Esophagus (tissue), 2 donors: ENCODE measurements around the gene HYI. TPM values are rescaled to one million over a fixed set of nuclear protein-coding genes. Genes with fewer than 3 reads are reported as not detected.

Experiments used
- H3K27ac ChIP-seq, 2 donors: one replicate each; pipeline ENCODE4 v1.5.1; 2013; ENCODE audit warnings: low read depth in 2 of 2, mild to moderate bottlenecking in 2 of 2, inconsistent platforms in 1 of 2, low read length in 1 of 2, moderate library complexity in 1 of 2
- H3K27me3 ChIP-seq, 2 donors: one replicate each; pipeline ENCODE4 v1.6.1; 2013; ENCODE audit warnings: low read length in 2 of 2, control low read depth in 1 of 2, mild to moderate bottlenecking in 1 of 2; ENCODE audit not compliant: insufficient read depth in 2 of 2, control insufficient read depth in 1 of 2
- H3K36me3 ChIP-seq, 2 donors: one replicate each; pipeline ENCODE4 v1.6.1; 2013; ENCODE audit warnings: low read length in 1 of 2; ENCODE audit not compliant: control insufficient read depth in 2 of 2, insufficient read depth in 2 of 2
- H3K4me1 ChIP-seq, 2 donors: one replicate each; pipeline ENCODE4 v1.6.1; 2013; ENCODE audit warnings: low read length in 1 of 2; ENCODE audit not compliant: control insufficient read depth in 2 of 2, insufficient read depth in 2 of 2
- H3K4me3 ChIP-seq, 2 donors: one replicate each; pipeline ENCODE4 v1.5.1; 2013; ENCODE audit warnings: low read length in 2 of 2, mild to moderate bottlenecking in 2 of 2, low read depth in 1 of 2, moderate library complexity in 1 of 2
- H3K9me3 ChIP-seq, 2 donors: one replicate each; pipeline ENCODE4 v1.6.1; 2013; ENCODE audit warnings: mild to moderate bottlenecking in 2 of 2, low read depth in 1 of 2, low read length in 1 of 2, moderate library complexity in 1 of 2; ENCODE audit not compliant: control insufficient read depth in 2 of 2, insufficient read depth in 1 of 2
- WGBS, 2 donors: extraction: QIAGEN DNeasy Blood & Tissue Kit; methylation state at CpG; one replicate each; pipeline ENCODE4 v1.1.7; 2013; 5-methylcytosine and 5-hydroxymethylcytosine counted together
- polyA plus RNA-seq, 2 donors: library from polyadenylated mRNA; stranded (reverse); fragments of 200-250 nt; gene quantifications; one replicate each; pipeline ENCODE4 v1.2.3, GENCODE V29; 2013
- donor health status: healthy with polysubstance abuse.
- donor health status: Bipolar disorder and iron deficiency.

HYI gene
- polyA plus RNA-seq, 2 donors: 22.8 to 27.4 TPM

GRCh38 chr1:43452789-43453441, 816 bp downstream of the HYI start:
- H3K27ac ChIP-seq: peak overlapping the region; percentile 80 to 84
- H3K4me1 ChIP-seq: peaks cover 0 to 2% of the 10 kb centered on the region in 2 donors
- no peaks in the 10 kb centered on the region for H3K9me3 ChIP-seq
- H3K36me3 ChIP-seq: peaks cover 26 to 34% of the 10 kb centered on the region in 2 donors
- 20 to 22% methylated on average over 10 of the region's 10 CpGs for WGBS, 2 donors
- H3K27me3 ChIP-seq: no peaks in the 10 kb centered on the region
- peak overlapping the region; percentile 53 to 61 for H3K4me3 ChIP-seq

- Histone ChIP-seq H3K4me3 (no peak overlapping the region), H3K27ac (no peak overlapping the region), H3K9me3 (no peaks in the 10 kb centered on the region), H3K4me1 (peaks cover 0 to 2% of the 10 kb centered on the region in 2 donors), H3K36me3 (peaks cover 32 to 43% of the 10 kb centered on the region in 2 donors), H3K27me3 (no peaks in the 10 kb centered on the region)
- 81 to 88% methylated on average over 22 of the region's 22 CpGs for WGBS, 2 donors
These were observed 1.8 kb downstream of the HYI start for GRCh38 chr1:43451701-43452532.

- H3K27ac ChIP-seq: no peak overlapping the region
- peaks cover 36 to 51% of the 10 kb centered on the region in 2 donors for H3K36me3 ChIP-seq
- WGBS, 2 donors: 69 to 71% methylated on average over 12 of the region's 12 CpGs
- H3K4me1 ChIP-seq: peaks cover 0 to 2% of the 10 kb centered on the region in 2 donors
- H3K9me3 ChIP-seq: no peaks in the 10 kb centered on the region
- H3K27me3 ChIP-seq: no peaks in the 10 kb centered on the region
- H3K4me3 ChIP-seq: no peak overlapping the region
These were observed 2.6 kb downstream of the HYI start for GRCh38 chr1:43451157-43451591.

GRCh38 chr1:43450251-43450941, 3.3 kb downstream of the HYI start:
- Histone ChIP-seq H3K36me3 (peaks cover 36 to 59% of the 10 kb centered on the region in 2 donors), H3K27ac (no peak overlapping the region), H3K27me3 (no peaks in the 10 kb centered on the region), H3K4me3 (no peak overlapping the region), H3K4me1 (peaks cover 0 to 2% of the 10 kb centered on the region in 2 donors), H3K9me3 (no peaks in the 10 kb centered on the region)
- WGBS, 2 donors: 87% methylated on average over 10 of the region's 10 CpGs

- Histone ChIP-seq H3K4me1 (no peaks in the 10 kb centered on the region), H3K4me3 (no peak overlapping the region), H3K9me3 (no peaks in the 10 kb centered on the region), H3K36me3 (peaks cover 36 to 60% of the 10 kb centered on the region in 2 donors), H3K27me3 (no peaks in the 10 kb centered on the region), H3K27ac (no peak overlapping the region)
- 73 to 77% methylated on average over 5 of the region's 5 CpGs for WGBS, 2 donors
These were observed 4.0 kb downstream of the HYI start for GRCh38 chr1:43449708-43450069.

- Histone ChIP-seq H3K9me3 (no peaks in the 10 kb centered on the region), H3K36me3 (peaks cover 36 to 60% of the 10 kb centered on the region in 2 donors), H3K27ac (no peak overlapping the region), H3K4me1 (no peaks in the 10 kb centered on the region), H3K27me3 (no peaks in the 10 kb centered on the region), H3K4me3 (no peak overlapping the region)
- WGBS, 2 donors: 89 to 90% methylated on average over 11 of the region's 11 CpGs
These were observed 4.6 kb downstream of the HYI start for GRCh38 chr1:43448955-43449707.

- no peak overlapping the region for H3K4me3 ChIP-seq
- no peaks in the 10 kb centered on the region for H3K27me3 ChIP-seq
- H3K4me1 ChIP-seq: no peaks in the 10 kb centered on the region
- 81% methylated on average over 24 to 25 of the region's 25 CpGs for WGBS, 2 donors
- peaks cover 36 to 68% of the 10 kb centered on the region in 2 donors for H3K36me3 ChIP-seq
- H3K9me3 ChIP-seq: no peaks in the 10 kb centered on the region
- no peak overlapping the region for H3K27ac ChIP-seq
These were observed 5.6 kb downstream of the HYI start for GRCh38 chr1:43447891-43448708.

- Histone ChIP-seq H3K27me3 (no peaks in the 10 kb centered on the region), H3K27ac (no peak overlapping the region), H3K9me3 (no peaks in the 10 kb centered on the region), H3K4me1 (no peaks in the 10 kb centered on the region), H3K4me3 (no peak overlapping the region), H3K36me3 (peaks cover 36 to 78% of the 10 kb centered on the region in 2 donors)
- 93 to 95% methylated on average over 19 of the region's 19 CpGs for WGBS, 2 donors
These were observed 6.6 kb downstream of the HYI start for GRCh38 chr1:43446881-43447835.
